DOHH2 (cell line): ENCODE data around the gene SFRP5.

Experiments
- CTCF ChIP-seq: fragments of 200-600 bp; sonication (generic); IDR thresholded peaks from one replicate; pipeline ENCODE4 v1.5.1; 2014; ENCODE audit warnings: antibody characterized with exemption, mild to moderate bottlenecking, low read depth, low read length; ENCODE audit not compliant: poor library complexity, severe bottlenecking
- EZH2phosphoT487 ChIP-seq: fragments of 200-600 bp; sonication (generic); IDR thresholded peaks from 2 replicates; pipeline ENCODE4 v1.6.1; 2017; ENCODE audit warnings: borderline replicate concordance, mild to moderate bottlenecking, antibody characterized with exemption, low read length, moderate library complexity, mixed read lengths

GRCh38 chr10:97734021-97734420 lies 37.8 kb downstream of the SFRP5 start:
- TF ChIP-seq CTCF (no peak), EZH2phosphoT487 (no peak)
